Upper lobe of left lung (tissue), 6 donors: ENCODE results near the gene ROCK2. TPM values are rescaled to one million over a fixed set of nuclear protein-coding genes. Genes with fewer than 3 reads are reported as not detected.
"Not testable (repeated sequence)": the region's sequence is repeated elsewhere in the genome, so short reads cannot be mapped to it uniquely, and the experiment has no call there.

Experiments used
- ATAC-seq, 2 donors: fragments of 200-7000 bp; cut with Tn5 transposase; one replicate each; pipeline ENCODE4 v1.9.1; 2022; ENCODE audit warnings: mild to moderate bottlenecking in 2 of 2, moderate library complexity in 2 of 2; ENCODE audit not compliant: low FRiP score in 2 of 2
- DNase-seq, 2 donors: peaks; one replicate each; pipeline ENCODE4 v3.0.0-alpha.2; 2019 to 2020
- H3K27ac ChIP-seq, 4 donors: fragments of 200-600 bp; sonication (generic); one replicate each; pipeline ENCODE4 v1.5.1; 2016 to 2019
- H3K27me3 ChIP-seq, 4 donors: fragments of 200-600 bp; sonication (generic); one replicate each; pipeline ENCODE4 v1.5.1; 2017 to 2019
- H3K36me3 ChIP-seq, 4 donors: fragments of 200-600 bp; sonication (generic); one replicate each; pipeline ENCODE4 v1.5.1; 2016 to 2019
- H3K4me1 ChIP-seq, 4 donors: fragments of 200-600 bp; sonication (generic); one replicate each; pipeline ENCODE4 v1.5.1; 2018 to 2019
- H3K4me3 ChIP-seq, 4 donors: fragments of 200-600 bp; sonication (generic); one replicate each; pipeline ENCODE4 v1.5.1; 2017 to 2019; ENCODE audit warnings: mild to moderate bottlenecking in 2 of 4, moderate library complexity in 1 of 4
- H3K9me3 ChIP-seq, 4 donors: fragments of 200-600 bp; sonication (generic); one replicate each; pipeline ENCODE4 v1.5.1; 2018 to 2019
- CTCF ChIP-seq, 6 experiments: fragments of 450-650 bp in 4 of 6; fragments of 200-600 bp in 2 of 6; sonication (generic) in 2 of 6; IDR thresholded peaks; one replicate each; pipeline ENCODE4 v1.5.1; 2016 to 2019; ENCODE audit warnings: antibody characterized with exemption in 6 of 6
- EP300 ChIP-seq, 4 donors: sonication (generic); formaldehyde crosslinking; IDR thresholded peaks; one replicate each; pipeline ENCODE4 v1.5.1; 2017; ENCODE audit warnings: antibody characterized with exemption in 4 of 4, control low read depth in 2 of 4
- POLR2A ChIP-seq, 4 donors: fragments of 450-650 bp; IDR thresholded peaks; one replicate each; pipeline ENCODE4 v1.5.1; 2016 to 2017; ENCODE audit warnings: antibody characterized with exemption in 4 of 4, mild to moderate bottlenecking in 2 of 4
- POLR2AphosphoS5 ChIP-seq, 2 donors: sonication (generic); formaldehyde crosslinking; IDR thresholded peaks; one replicate each; pipeline ENCODE4 v1.5.1; 2017; ENCODE audit warnings: antibody characterized with exemption in 2 of 2
- WGBS, 2 donors: methylation state at CpG; one replicate each; pipeline ENCODE4 v1.1.5; 2017 to 2018; 5-methylcytosine and 5-hydroxymethylcytosine counted together
- total RNA-seq, 6 donors: library from RNA; depleted of rRNA in 4 of 6; stranded (reverse); fragments of >200 nt in 4 of 6; gene quantifications; one replicate each; pipeline versions ENCODE4 v1.1.0 to v1.2.1, GENCODE V29; 2016 to 2021
- donor health status: DM: no; HTN: no; CAD: no; lungs with moderate emphysema.
- donor health status: DM: no; HTN: yes; CAD: no; lungs with severe emphysema.

Gene ROCK2
- total RNA-seq, 6 donors from 2014 or later: 37.6 to 99.7 (median 56.2) TPM

GRCh38 chr2:11236335-11236734 is 108.1 kb downstream of the ROCK2 start:
- WGBS, 2 donors: 86 to 88% methylated on average over 3 of the region's 3 CpGs
- H3K4me1 ChIP-seq: peaks cover 0 to 7% (median 0%) of the 10 kb centered on the region in 4 donors
- H3K27ac ChIP-seq: no peak overlapping the region
- no peak overlapping the region for H3K4me3 ChIP-seq
- DNase-seq (no peak), ATAC-seq (no peak)
- no peaks in the 10 kb centered on the region for H3K36me3 ChIP-seq
- TF ChIP-seq POLR2AphosphoS5 (IDR thresholded peaks at IDR 0.05) (no peak), POLR2A (IDR thresholded peaks at IDR 0.05) (no peak), CTCF (IDR thresholded peaks at IDR 0.05) (no peak), EP300 (IDR thresholded peaks at IDR 0.05) (no peak)
- no peaks in the 10 kb centered on the region for H3K9me3 ChIP-seq
- no peaks in the 10 kb centered on the region for H3K27me3 ChIP-seq

- DNase-seq (no peak), ATAC-seq (no peak)
- Histone ChIP-seq H3K4me1 (peaks cover 0 to 7% (median 0%) of the 10 kb centered on the region in 4 donors), H3K9me3 (no peaks in the 10 kb centered on the region), H3K27me3 (no peaks in the 10 kb centered on the region), H3K4me3 (no peak overlapping the region), H3K36me3 (no peaks in the 10 kb centered on the region), H3K27ac (no peak overlapping the region)
- WGBS, 2 donors: 39 to 47% methylated on average over 2 of the region's 2 CpGs
- TF ChIP-seq POLR2AphosphoS5 (IDR thresholded peaks at IDR 0.05) (no peak), EP300 (IDR thresholded peaks at IDR 0.05) (no peak), CTCF (IDR thresholded peaks at IDR 0.05) (no peak), POLR2A (IDR thresholded peaks at IDR 0.05) (no peak)
Observed at GRCh38 chr2:11235583-11235982, 108.9 kb downstream of the ROCK2 start.

- no peak overlapping the region for H3K27ac ChIP-seq
- H3K4me1 ChIP-seq: peaks cover 0 to 7% (median 0%) of the 10 kb centered on the region in 4 donors
- H3K36me3 ChIP-seq: no peaks in the 10 kb centered on the region
- no peak for TF ChIP-seq POLR2AphosphoS5 (IDR thresholded peaks at IDR 0.05)
- TF ChIP-seq CTCF (IDR thresholded peaks at IDR 0.05): peak in 4 of 6 experiments; percentile 24 to 53 (median 45)
- H3K9me3 ChIP-seq: no peaks in the 10 kb centered on the region
- DNase-seq: no peak
- H3K27me3 ChIP-seq: no peaks in the 10 kb centered on the region
- WGBS, 2 donors: 54 to 62% methylated on average over 1 of the region's 1 CpG
- H3K4me3 ChIP-seq: no peak overlapping the region
- peak in 1 of 2 donors; percentile 62 for ATAC-seq
Observed at GRCh38 chr2:11234309-11234708, 110.1 kb downstream of the ROCK2 start.

- H3K9me3 ChIP-seq, ATAC-seq: not testable (repeated sequence)
Observed at GRCh38 chr2:11231193-11231592, 113.2 kb downstream of the ROCK2 start.

GRCh38 chr2:11228692-11229091 is 115.7 kb downstream of the ROCK2 start:
- peaks cover 0 to 4% (median 0%) of the 10 kb centered on the region in 4 donors for H3K4me1 ChIP-seq
- ATAC-seq: no peak

More at GRCh38 chr2:11231193-11231592, 113.2 kb downstream of the ROCK2 start:
- H3K4me1 ChIP-seq: peaks cover 0 to 10% (median 0%) of the 10 kb centered on the region in 4 donors
- not testable (repeated sequence) for DNase-seq, H3K36me3 ChIP-seq, H3K27me3 ChIP-seq, H3K27ac ChIP-seq, H3K4me3 ChIP-seq
- 85 to 98% methylated on average over 11 of the region's 11 CpGs for WGBS, 2 donors

More at GRCh38 chr2:11228692-11229091, 115.7 kb downstream of the ROCK2 start:
- DNase-seq: no peak
- peaks cover 0 to 6% (median 0%) of the 10 kb centered on the region in 4 donors for H3K36me3 ChIP-seq
- no peaks in the 10 kb centered on the region for H3K27me3 ChIP-seq
- H3K4me3 ChIP-seq: no peak overlapping the region
- H3K9me3 ChIP-seq: no peaks in the 10 kb centered on the region
- H3K27ac ChIP-seq: no peak overlapping the region
- TF ChIP-seq EP300 (IDR thresholded peaks at IDR 0.05) (no peak), POLR2AphosphoS5 (IDR thresholded peaks at IDR 0.05) (no peak), POLR2A (IDR thresholded peaks at IDR 0.05) (no peak), CTCF (IDR thresholded peaks at IDR 0.05) (no peak)
- 61 to 76% methylated on average over 1 of the region's 1 CpG for WGBS, 2 donors
